HUES64 (cell line): ENCODE measurements around the gene ARL14EPL.
"Not testable (repeated sequence)": the region's sequence is repeated elsewhere in the genome, so short reads cannot be mapped to it uniquely, and the experiment has no call there.

Source experiments
- H3K27ac ChIP-seq: 2 replicates; pipeline ENCODE4 v1.7.0; 2013; ENCODE audit warnings: low read depth, low read length, inconsistent platforms
- H3K27me3 ChIP-seq: 2 replicates; pipeline ENCODE4 v1.6.1; 2013; ENCODE audit warnings: mild to moderate bottlenecking, low read length; ENCODE audit not compliant: insufficient read depth
- H3K36me3 ChIP-seq: 2 replicates; pipeline ENCODE4 v1.6.1; 2013; ENCODE audit warnings: mild to moderate bottlenecking, low read length; ENCODE audit not compliant: insufficient read depth
- H3K4me1 ChIP-seq: 2 replicates; pipeline ENCODE4 v1.6.1; 2013; ENCODE audit warnings: mild to moderate bottlenecking, low read length, moderate library complexity; ENCODE audit not compliant: insufficient read depth
- H3K4me3 ChIP-seq: 2 replicates; pipeline ENCODE4 v1.5.1; 2013; ENCODE audit warnings: mild to moderate bottlenecking, low read length, moderate library complexity
- H3K9ac ChIP-seq: 2 replicates; pipeline ENCODE4 v1.6.1; 2013; ENCODE audit warnings: mild to moderate bottlenecking, low read depth, low read length
- H3K9me3 ChIP-seq: 2 replicates; pipeline ENCODE4 v1.6.1; 2013; ENCODE audit warnings: low read depth, low read length; ENCODE audit not compliant: insufficient read depth
- WGBS: fragments of 150-250, 120-280 bp; methylation state at CpG from one replicate; pipeline ENCODE4 v1.1.7; 2013; ENCODE audit warnings: missing lambda C conversion rate; 5-methylcytosine and 5-hydroxymethylcytosine counted together

ARL14EPL gene

GRCh38 chr5:116088062-116088461 is 55.8 kb downstream of the ARL14EPL start:
- no peaks in the 10 kb centered on the region for H3K27me3 ChIP-seq
- no peak overlapping the region for H3K27ac ChIP-seq
- H3K9me3 ChIP-seq = no peaks in the 10 kb centered on the region
- peaks cover 5% of the 10 kb centered on the region; the same call in 1 of the 2 replicates for H3K4me1 ChIP-seq
- H3K36me3 ChIP-seq = peaks cover 38% of the 10 kb centered on the region
- H3K9ac ChIP-seq = no peak overlapping the region
- H3K4me3 ChIP-seq = no peak overlapping the region

- Histone ChIP-seq H3K27me3 (no peaks in the 10 kb centered on the region), H3K27ac (no peak overlapping the region), H3K4me3 (no peak overlapping the region), H3K9me3 (no peaks in the 10 kb centered on the region), H3K9ac (no peak overlapping the region), H3K4me1 (no peaks in the 10 kb centered on the region), H3K36me3 (peaks cover 60% of the 10 kb centered on the region)
- whole genome bisulfite sequencing = 93% methylated on average over 3 of the region's 3 CpGs
Observed at GRCh38 chr5:116090302-116090701, 58.0 kb downstream of the ARL14EPL start.

GRCh38 chr5:116091416-116091815 is 59.1 kb downstream of the ARL14EPL start:
- Histone ChIP-seq H3K9me3 (no peaks in the 10 kb centered on the region), H3K27me3 (no peaks in the 10 kb centered on the region), H3K9ac (no peak overlapping the region), H3K4me3 (no peak overlapping the region), H3K27ac (no peak overlapping the region), H3K4me1 (no peaks in the 10 kb centered on the region), H3K36me3 (peaks cover 71% of the 10 kb centered on the region)
- no CpG with 5 or more reads among the region's 1 CpG for WGBS

- H3K4me3 ChIP-seq = no peak overlapping the region
- no peak overlapping the region for H3K9ac ChIP-seq
- no peaks in the 10 kb centered on the region for H3K9me3 ChIP-seq
- no peaks in the 10 kb centered on the region for H3K4me1 ChIP-seq
- peaks cover 64% of the 10 kb centered on the region for H3K36me3 ChIP-seq
- H3K27ac ChIP-seq = no peak overlapping the region
- no peaks in the 10 kb centered on the region for H3K27me3 ChIP-seq
- 98% methylated on average over 2 of the region's 4 CpGs for WGBS
Observed at GRCh38 chr5:116097301-116097700, 65.0 kb downstream of the ARL14EPL start.

GRCh38 chr5:116098998-116099397 is 66.7 kb downstream of the ARL14EPL start:
- H3K4me1 ChIP-seq = no peaks in the 10 kb centered on the region
- H3K27ac ChIP-seq = no peak overlapping the region
- no peaks in the 10 kb centered on the region for H3K27me3 ChIP-seq
- no peaks in the 10 kb centered on the region for H3K9me3 ChIP-seq
- WGBS = 100% methylated on average over 2 of the region's 2 CpGs
- H3K9ac ChIP-seq = no peak overlapping the region
- H3K4me3 ChIP-seq = no peak overlapping the region
- H3K36me3 ChIP-seq = peaks cover 47% of the 10 kb centered on the region

GRCh38 chr5:116104941-116105340 is 72.7 kb downstream of the ARL14EPL start:
- 96% methylated on average over 2 of the region's 2 CpGs for WGBS
- not testable (repeated sequence) for H3K9me3 ChIP-seq, H3K36me3 ChIP-seq, H3K4me3 ChIP-seq, H3K4me1 ChIP-seq, H3K27ac ChIP-seq, H3K9ac ChIP-seq, H3K27me3 ChIP-seq
